Liver (tissue), 9 donors: ENCODE measurements around the gene RNF31. TPM values are rescaled to one million over a fixed set of nuclear protein-coding genes. Genes with fewer than 3 reads are reported as not detected.

Experiments used
- DNase-seq: peaks from one replicate; pipeline ENCODE4 v3.0.0-alpha.2; 2017; ENCODE audit warnings: low spot score
- H3K27ac ChIP-seq, 2 donors: one replicate each; pipeline ENCODE4 v1.7.0; 2013; ENCODE audit warnings: inconsistent platforms in 2 of 2, low read length in 2 of 2, control low read depth in 1 of 2, low read depth in 1 of 2, mild to moderate bottlenecking in 1 of 2
- H3K27me3 ChIP-seq, 4 donors: one replicate each; pipeline versions ENCODE4 v1.6.1 to v1.7.0; 2013; ENCODE audit warnings: low read length in 3 of 4, inconsistent platforms in 1 of 4, mild to moderate bottlenecking in 1 of 4, moderate library complexity in 1 of 4; ENCODE audit not compliant: control insufficient read depth in 4 of 4, insufficient read depth in 4 of 4
- H3K36me3 ChIP-seq, 4 donors: one replicate each; pipeline versions ENCODE4 v1.6.1 to v1.7.0; 2013; ENCODE audit warnings: low read length in 3 of 4, mild to moderate bottlenecking in 3 of 4, low read depth in 1 of 4, moderate library complexity in 1 of 4; ENCODE audit not compliant: control insufficient read depth in 4 of 4, insufficient read depth in 3 of 4
- H3K4me1 ChIP-seq, 4 donors: one replicate each; pipeline versions ENCODE4 v1.6.1 to v1.7.0; 2013; ENCODE audit warnings: low read length in 3 of 4, mild to moderate bottlenecking in 3 of 4, moderate library complexity in 1 of 4; ENCODE audit not compliant: control insufficient read depth in 4 of 4, insufficient read depth in 4 of 4
- H3K4me3 ChIP-seq, 3 donors: one replicate each; pipeline versions ENCODE4 v1.6.1 to v1.7.0; 2013; ENCODE audit warnings: low read length in 3 of 3, control low read depth in 1 of 3, low read depth in 1 of 3, mild to moderate bottlenecking in 1 of 3
- H3K9ac ChIP-seq, 2 donors: one replicate each; pipeline ENCODE4 v1.7.0; 2013; ENCODE audit warnings: low read length in 2 of 2, mild to moderate bottlenecking in 2 of 2, moderate library complexity in 2 of 2, control low read depth in 1 of 2, low read depth in 1 of 2
- H3K9me3 ChIP-seq, 4 donors: one replicate each; pipeline versions ENCODE4 v1.6.1 to v1.7.0; 2013; ENCODE audit warnings: low read length in 3 of 4; ENCODE audit not compliant: control insufficient read depth in 4 of 4
- EGR1 ChIP-seq, 2 donors: IDR thresholded peaks; 2 replicates each; pipeline ENCODE4 v1.6.1; 2016 to 2018; ENCODE audit warnings: antibody characterized with exemption in 2 of 2, low read depth in 2 of 2
- FOXA1 ChIP-seq: IDR thresholded peaks from 2 replicates; pipeline ENCODE4 v1.6.1; 2016; ENCODE audit warnings: antibody characterized with exemption
- FOXA2 ChIP-seq: IDR thresholded peaks from 2 replicates; pipeline ENCODE4 v1.6.1; 2016; ENCODE audit warnings: antibody characterized with exemption
- GABPA ChIP-seq, 2 donors: IDR thresholded peaks in 1 of 2; conservative IDR thresholded peaks in 1 of 2; 2 replicates each; pipeline ENCODE4 v1.6.1; 2016; ENCODE audit warnings: antibody characterized with exemption in 2 of 2, mild to moderate bottlenecking in 1 of 2, moderate library complexity in 1 of 2
- HNF4G ChIP-seq: IDR thresholded peaks from 2 replicates; pipeline ENCODE4 v1.6.1; 2016; ENCODE audit warnings: antibody characterized with exemption
- JUND ChIP-seq, 2 donors: IDR thresholded peaks; 2 replicates each; pipeline ENCODE4 v1.6.1; 2016; ENCODE audit warnings: antibody characterized with exemption in 2 of 2
- NR2F2 ChIP-seq: IDR thresholded peaks from 2 replicates; pipeline ENCODE4 v1.6.1; 2016; ENCODE audit warnings: antibody characterized with exemption
- RAD21 ChIP-seq, 2 donors: IDR thresholded peaks; 2 replicates each; pipeline ENCODE4 v1.6.1; 2016; ENCODE audit warnings: antibody characterized with exemption in 2 of 2, mild to moderate bottlenecking in 2 of 2
- RXRA ChIP-seq, 2 donors: IDR thresholded peaks; 2 replicates each; pipeline ENCODE4 v1.6.1; 2017 to 2018; ENCODE audit warnings: antibody characterized with exemption in 2 of 2, mild to moderate bottlenecking in 1 of 2
- SP1 ChIP-seq: IDR thresholded peaks from 2 replicates; pipeline ENCODE4 v1.6.1; 2018; ENCODE audit warnings: antibody characterized with exemption, mild to moderate bottlenecking
- TAF1 ChIP-seq: conservative IDR thresholded peaks from 2 replicates; pipeline ENCODE4 v1.6.1; 2016; ENCODE audit warnings: antibody characterized with exemption, mild to moderate bottlenecking
- YY1 ChIP-seq: IDR thresholded peaks from 2 replicates; pipeline ENCODE4 v1.6.1; 2016; ENCODE audit warnings: antibody characterized with exemption, mild to moderate bottlenecking
- WGBS: extraction: QIAGEN DNeasy Blood & Tissue Kit; methylation state at CpG from one replicate; pipeline ENCODE4 v1.1.7; 2013; 5-methylcytosine and 5-hydroxymethylcytosine counted together
- polyA plus RNA-seq, 2 donors: library from polyadenylated mRNA; stranded (reverse) in 1 of 2; unstranded in 1 of 2; fragments of 200-250 nt in 1 of 2; fragments of >200 nt in 1 of 2; fragmentation: Nextera tagmentation in 1 of 2; extraction: Ambion mirVana in 1 of 2; gene quantifications; one replicate each; pipeline versions ENCODE4 v1.2.1 to v1.2.3, GENCODE V29; 2013 to 2015
- total RNA-seq, 2 donors: library from RNA; depleted of rRNA; stranded (reverse); fragments of >200 nt; gene quantifications; one replicate each; pipeline ENCODE4 v1.2.3, GENCODE V29; 2014
- TF ChIP-seq, protein P1 (sequence below): fragments of 150-350 bp; IDR thresholded peaks from 2 replicates; pipeline ENCODE4 v1.5.1; 2017; ENCODE audit warnings: improper control_type of control experiment, low read depth, low read length; ENCODE audit not compliant: missing input control
- TF ChIP-seq, protein P2 (sequence below): IDR thresholded peaks from 2 replicates; pipeline ENCODE4 v1.6.1; 2016; ENCODE audit warnings: antibody characterized with exemption, mild to moderate bottlenecking
- TF ChIP-seq, protein P3 (sequence below): IDR thresholded peaks from 2 replicates; pipeline ENCODE4 v1.6.1; 2016; ENCODE audit warnings: antibody characterized with exemption
- TF ChIP-seq, protein P4 (sequence below): IDR thresholded peaks from 2 replicates; pipeline ENCODE4 v1.6.1; 2016; ENCODE audit warnings: antibody characterized with exemption
- donor health status: healthy.
- donor health status: healthy.
- donor health status: healthy.
- donor health status: healthy.
- donor health status: healthy.

Gene RNF31
- total and polyA plus RNA-seq, 4 donors, result 16.3 to 36.0 (median 20.9) TPM

DNA sequence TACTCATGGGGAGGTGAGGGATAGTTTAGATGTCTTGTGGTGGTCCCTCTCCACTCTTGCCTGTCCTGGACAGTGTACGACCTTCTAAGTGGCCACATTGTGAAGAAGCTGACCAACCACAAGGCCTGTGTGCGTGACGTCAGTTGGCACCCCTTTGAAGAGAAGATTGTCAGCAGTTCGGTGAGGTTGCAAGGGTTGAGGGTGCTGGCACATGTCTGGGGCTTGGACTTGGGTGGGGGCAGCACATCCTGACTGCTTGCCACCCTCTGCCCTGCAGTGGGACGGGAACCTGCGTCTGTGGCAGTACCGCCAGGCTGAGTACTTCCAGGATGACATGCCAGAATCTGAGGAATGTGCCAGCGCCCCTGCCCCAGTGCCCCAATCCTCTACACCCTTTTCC is 24.4 kb upstream of the RNF31 start:
- Histone ChIP-seq H3K4me3 (no peak overlapping the region), H3K36me3 (peaks cover 28 to 56% (median 53%) of the 10 kb centered on the region in 4 donors), H3K27ac (no peak overlapping the region), H3K9me3 (no peaks in the 10 kb centered on the region), H3K4me1 (peaks cover 0 to 9% (median 4%) of the 10 kb centered on the region in 4 donors), H3K27me3 (no peaks in the 10 kb centered on the region), H3K9ac (no peak overlapping the region)
- TF ChIP-seq YY1 (no peak), RAD21 (IDR thresholded peaks at IDR 0.05) (no peak)
- peak; percentile 53 for DNase-seq
- 97% methylated on average over 8 of the region's 8 CpGs for WGBS

DNA sequence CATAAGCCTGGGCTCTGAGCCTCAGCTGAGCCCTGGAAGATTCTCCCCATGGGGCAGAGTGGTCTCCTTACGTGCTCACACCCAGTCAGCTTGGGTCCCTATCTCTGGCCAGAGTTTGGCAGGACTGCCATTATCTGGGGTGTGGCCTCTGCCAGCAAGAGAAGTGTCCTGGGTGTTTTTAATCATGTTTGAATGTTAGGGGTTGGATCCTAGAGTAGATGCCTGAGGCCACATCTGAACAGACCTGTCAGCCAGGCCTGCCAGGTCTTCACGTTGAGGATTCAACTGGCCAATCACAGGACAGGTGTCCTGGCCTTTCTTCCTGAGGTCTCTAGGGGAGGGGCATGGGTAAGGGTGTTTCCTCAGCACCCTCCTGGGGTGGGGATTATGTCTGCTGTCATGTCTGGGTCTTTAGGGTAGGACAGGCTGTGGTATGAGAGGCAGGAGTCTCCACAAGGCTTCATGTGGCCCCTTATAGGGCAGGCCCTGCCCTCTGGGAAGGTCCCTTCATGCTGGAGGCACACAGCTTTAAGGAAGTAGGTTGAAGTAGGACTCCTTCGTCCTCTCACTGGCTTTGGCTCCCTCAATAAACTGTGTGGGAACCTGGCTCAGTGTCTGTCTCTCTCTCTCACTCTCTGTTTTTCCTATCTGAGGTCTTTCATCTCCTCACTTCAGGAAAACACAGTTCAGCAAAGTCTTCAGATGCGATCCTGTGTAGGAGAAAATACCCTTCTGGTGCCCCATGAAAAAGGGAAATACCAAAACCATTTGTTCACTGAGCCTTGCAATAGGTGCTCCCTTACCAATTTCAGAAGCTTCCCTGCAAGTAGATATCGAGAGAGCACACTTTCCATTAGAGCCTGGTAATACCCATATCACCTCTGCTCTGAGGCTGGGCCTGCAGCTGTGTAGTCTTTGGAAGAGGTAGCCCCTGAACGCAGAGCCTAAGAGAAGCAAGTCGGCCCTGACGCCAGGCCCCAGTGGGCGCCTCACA is 23.6 kb upstream of the RNF31 start:
- Histone ChIP-seq H3K9ac (no peak overlapping the region), H3K9me3 (no peaks in the 10 kb centered on the region), H3K36me3 (peaks cover 28 to 49% (median 45%) of the 10 kb centered on the region in 4 donors), H3K27ac (no peak overlapping the region), H3K4me1 (peaks cover 0 to 4% (median 2%) of the 10 kb centered on the region in 4 donors), H3K27me3 (no peaks in the 10 kb centered on the region), H3K4me3 (no peak overlapping the region)
- 92% methylated on average over 9 of the region's 9 CpGs for WGBS
- no peak for TF ChIP-seq YY1
- TF ChIP-seq, protein P1, sequence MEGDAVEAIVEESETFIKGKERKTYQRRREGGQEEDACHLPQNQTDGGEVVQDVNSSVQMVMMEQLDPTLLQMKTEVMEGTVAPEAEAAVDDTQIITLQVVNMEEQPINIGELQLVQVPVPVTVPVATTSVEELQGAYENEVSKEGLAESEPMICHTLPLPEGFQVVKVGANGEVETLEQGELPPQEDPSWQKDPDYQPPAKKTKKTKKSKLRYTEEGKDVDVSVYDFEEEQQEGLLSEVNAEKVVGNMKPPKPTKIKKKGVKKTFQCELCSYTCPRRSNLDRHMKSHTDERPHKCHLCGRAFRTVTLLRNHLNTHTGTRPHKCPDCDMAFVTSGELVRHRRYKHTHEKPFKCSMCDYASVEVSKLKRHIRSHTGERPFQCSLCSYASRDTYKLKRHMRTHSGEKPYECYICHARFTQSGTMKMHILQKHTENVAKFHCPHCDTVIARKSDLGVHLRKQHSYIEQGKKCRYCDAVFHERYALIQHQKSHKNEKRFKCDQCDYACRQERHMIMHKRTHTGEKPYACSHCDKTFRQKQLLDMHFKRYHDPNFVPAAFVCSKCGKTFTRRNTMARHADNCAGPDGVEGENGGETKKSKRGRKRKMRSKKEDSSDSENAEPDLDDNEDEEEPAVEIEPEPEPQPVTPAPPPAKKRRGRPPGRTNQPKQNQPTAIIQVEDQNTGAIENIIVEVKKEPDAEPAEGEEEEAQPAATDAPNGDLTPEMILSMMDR, result no peak
- TF ChIP-seq GABPA (IDR thresholded peaks at IDR 0.05 in 1 of 2, conservative IDR thresholded peaks at IDR 0.05 in 1 of 2), result no peak
- TF ChIP-seq EGR1 (IDR thresholded peaks at IDR 0.05; ENCODE audit: low read depth in 2 of 2), result no peak
- DNase-seq, result peak; percentile 71

DNA sequence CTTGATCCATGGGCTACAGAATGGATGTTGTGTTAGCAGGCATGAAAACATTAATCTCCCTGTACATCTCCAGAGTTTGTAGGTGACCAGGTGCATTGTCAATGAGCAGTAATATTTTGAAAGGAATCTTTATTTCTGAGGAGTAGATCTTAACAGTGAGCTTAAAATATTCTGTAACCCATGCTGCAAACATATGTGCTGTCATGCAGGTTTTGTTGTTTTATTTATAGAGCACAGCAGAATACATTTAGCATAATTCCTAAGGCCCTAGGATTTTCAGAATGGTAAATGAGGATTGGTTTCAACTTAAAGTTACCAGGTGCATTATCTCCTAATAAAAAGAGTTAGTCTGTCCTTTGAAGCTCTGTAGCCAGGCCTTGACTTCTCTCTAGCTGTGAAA is 20.4 kb upstream of the RNF31 start:
- no peaks in the 10 kb centered on the region for H3K9me3 ChIP-seq
- peaks cover 7 to 19% (median 16%) of the 10 kb centered on the region in 4 donors for H3K4me1 ChIP-seq
- no peaks in the 10 kb centered on the region for H3K27me3 ChIP-seq
- no peak overlapping the region for H3K27ac ChIP-seq
- H3K4me3 ChIP-seq, result no peak overlapping the region
- no peak overlapping the region for H3K9ac ChIP-seq
- TF ChIP-seq TAF1 (no peak), JUND (IDR thresholded peaks at IDR 0.05) (no peak), FOXA2 (no peak), RXRA (IDR thresholded peaks at IDR 0.05) (no peak), NR2F2 (no peak), GABPA (IDR thresholded peaks at IDR 0.05 in 1 of 2, conservative IDR thresholded peaks at IDR 0.05 in 1 of 2) (no peak), SP1 (no peak), FOXA1 (no peak), HNF4G (no peak), YY1 (no peak), RAD21 (IDR thresholded peaks at IDR 0.05) (no peak), EGR1 (IDR thresholded peaks at IDR 0.05; ENCODE audit: low read depth in 2 of 2) (no peak)
- TF ChIP-seq, protein P2, sequence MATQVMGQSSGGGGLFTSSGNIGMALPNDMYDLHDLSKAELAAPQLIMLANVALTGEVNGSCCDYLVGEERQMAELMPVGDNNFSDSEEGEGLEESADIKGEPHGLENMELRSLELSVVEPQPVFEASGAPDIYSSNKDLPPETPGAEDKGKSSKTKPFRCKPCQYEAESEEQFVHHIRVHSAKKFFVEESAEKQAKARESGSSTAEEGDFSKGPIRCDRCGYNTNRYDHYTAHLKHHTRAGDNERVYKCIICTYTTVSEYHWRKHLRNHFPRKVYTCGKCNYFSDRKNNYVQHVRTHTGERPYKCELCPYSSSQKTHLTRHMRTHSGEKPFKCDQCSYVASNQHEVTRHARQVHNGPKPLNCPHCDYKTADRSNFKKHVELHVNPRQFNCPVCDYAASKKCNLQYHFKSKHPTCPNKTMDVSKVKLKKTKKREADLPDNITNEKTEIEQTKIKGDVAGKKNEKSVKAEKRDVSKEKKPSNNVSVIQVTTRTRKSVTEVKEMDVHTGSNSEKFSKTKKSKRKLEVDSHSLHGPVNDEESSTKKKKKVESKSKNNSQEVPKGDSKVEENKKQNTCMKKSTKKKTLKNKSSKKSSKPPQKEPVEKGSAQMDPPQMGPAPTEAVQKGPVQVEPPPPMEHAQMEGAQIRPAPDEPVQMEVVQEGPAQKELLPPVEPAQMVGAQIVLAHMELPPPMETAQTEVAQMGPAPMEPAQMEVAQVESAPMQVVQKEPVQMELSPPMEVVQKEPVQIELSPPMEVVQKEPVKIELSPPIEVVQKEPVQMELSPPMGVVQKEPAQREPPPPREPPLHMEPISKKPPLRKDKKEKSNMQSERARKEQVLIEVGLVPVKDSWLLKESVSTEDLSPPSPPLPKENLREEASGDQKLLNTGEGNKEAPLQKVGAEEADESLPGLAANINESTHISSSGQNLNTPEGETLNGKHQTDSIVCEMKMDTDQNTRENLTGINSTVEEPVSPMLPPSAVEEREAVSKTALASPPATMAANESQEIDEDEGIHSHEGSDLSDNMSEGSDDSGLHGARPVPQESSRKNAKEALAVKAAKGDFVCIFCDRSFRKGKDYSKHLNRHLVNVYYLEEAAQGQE, result no peak
- TF ChIP-seq, protein P3, sequence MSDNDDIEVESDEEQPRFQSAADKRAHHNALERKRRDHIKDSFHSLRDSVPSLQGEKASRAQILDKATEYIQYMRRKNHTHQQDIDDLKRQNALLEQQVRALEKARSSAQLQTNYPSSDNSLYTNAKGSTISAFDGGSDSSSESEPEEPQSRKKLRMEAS, result no peak
- TF ChIP-seq, protein P1, result no peak
- TF ChIP-seq, protein P4, sequence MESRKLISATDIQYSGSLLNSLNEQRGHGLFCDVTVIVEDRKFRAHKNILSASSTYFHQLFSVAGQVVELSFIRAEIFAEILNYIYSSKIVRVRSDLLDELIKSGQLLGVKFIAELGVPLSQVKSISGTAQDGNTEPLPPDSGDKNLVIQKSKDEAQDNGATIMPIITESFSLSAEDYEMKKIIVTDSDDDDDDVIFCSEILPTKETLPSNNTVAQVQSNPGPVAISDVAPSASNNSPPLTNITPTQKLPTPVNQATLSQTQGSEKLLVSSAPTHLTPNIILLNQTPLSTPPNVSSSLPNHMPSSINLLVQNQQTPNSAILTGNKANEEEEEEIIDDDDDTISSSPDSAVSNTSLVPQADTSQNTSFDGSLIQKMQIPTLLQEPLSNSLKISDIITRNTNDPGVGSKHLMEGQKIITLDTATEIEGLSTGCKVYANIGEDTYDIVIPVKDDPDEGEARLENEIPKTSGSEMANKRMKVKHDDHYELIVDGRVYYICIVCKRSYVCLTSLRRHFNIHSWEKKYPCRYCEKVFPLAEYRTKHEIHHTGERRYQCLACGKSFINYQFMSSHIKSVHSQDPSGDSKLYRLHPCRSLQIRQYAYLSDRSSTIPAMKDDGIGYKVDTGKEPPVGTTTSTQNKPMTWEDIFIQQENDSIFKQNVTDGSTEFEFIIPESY, result no peak
- no peak for DNase-seq
- H3K36me3 ChIP-seq, result peaks cover 8 to 21% (median 18%) of the 10 kb centered on the region in 4 donors
